Fibroblast of lung (primary cell): ENCODE measurements around the gene ATG4B. TPM values are rescaled to one million over a fixed set of nuclear protein-coding genes. Genes with fewer than 3 reads are reported as not detected.

ENCODE experiments used
- DNase-seq, 2 donors: peaks; one replicate each; pipeline versions ENCODE4 v3.0.0 to v3.0.0-alpha.2; 2010; ENCODE audit warnings: low read depth in 2 of 2
- H2AFZ ChIP-seq: 2 replicates; pipeline ENCODE4 v1.5.1; 2012; ENCODE audit warnings: low read length, control low read depth, inconsistent platforms
- H3K27ac ChIP-seq: 2 replicates; pipeline ENCODE4 v1.5.1; 2011; ENCODE audit warnings: low read length, control low read depth; ENCODE audit not compliant: insufficient read depth
- H3K27me3 ChIP-seq: 2 replicates; pipeline ENCODE4 v1.5.1; 2011; ENCODE audit warnings: mild to moderate bottlenecking, low read length; ENCODE audit not compliant: control insufficient read depth, insufficient read depth
- H3K36me3 ChIP-seq: 2 replicates; pipeline ENCODE4 v1.5.1; 2011; ENCODE audit warnings: low read length; ENCODE audit not compliant: control insufficient read depth, insufficient read depth
- H3K4me1 ChIP-seq: 2 replicates; pipeline ENCODE4 v1.5.1; 2011; ENCODE audit warnings: low read length; ENCODE audit not compliant: control insufficient read depth, insufficient read depth; ENCODE audit errors: extremely low read depth
- H3K4me2 ChIP-seq: 2 replicates; pipeline ENCODE4 v1.5.1; 2011; ENCODE audit warnings: low read length, control low read depth; ENCODE audit not compliant: insufficient read depth; ENCODE audit errors: extremely low read depth
- H3K4me3 ChIP-seq, 4 experiments: fragments of 200-600 bp in 1 of 4; sonication (generic) in 1 of 4; replicated peaks in 1 of 4; 2 replicates each; pipeline ENCODE4 v1.5.1; 2011 to 2016; ENCODE audit warnings: low read length in 4 of 4, low read depth in 3 of 4, mild to moderate bottlenecking in 3 of 4, control low read depth in 2 of 4, inconsistent platforms in 1 of 4, mixed read lengths in 1 of 4; ENCODE audit not compliant: insufficient read depth in 1 of 4; ENCODE audit errors: control extremely low read depth in 1 of 4
- H3K79me2 ChIP-seq: 2 replicates; pipeline ENCODE4 v1.5.1; 2012; ENCODE audit warnings: mild to moderate bottlenecking, low read length, inconsistent platforms; ENCODE audit not compliant: control insufficient read depth, insufficient read depth
- H3K9ac ChIP-seq: 2 replicates; pipeline ENCODE4 v1.5.1; 2011; ENCODE audit warnings: mild to moderate bottlenecking, low read length, control low read depth; ENCODE audit not compliant: insufficient read depth
- H3K9me3 ChIP-seq: 2 replicates; pipeline ENCODE4 v1.5.1; 2012; ENCODE audit warnings: low read depth, low read length; ENCODE audit not compliant: control insufficient read depth, insufficient read depth
- H4K20me1 ChIP-seq: 2 replicates; pipeline ENCODE4 v1.5.1; 2011; ENCODE audit warnings: low read length; ENCODE audit not compliant: control insufficient read depth, insufficient read depth; ENCODE audit errors: extremely low read depth
- CTCF ChIP-seq, 2 donors: IDR thresholded peaks in 1 of 2; conservative IDR thresholded peaks in 1 of 2; 1 replicate in 1 of 2; 2 replicates in 1 of 2; pipeline ENCODE4 v1.5.1; 2011 to 2012; ENCODE audit warnings: low read length in 2 of 2, control low read depth in 1 of 2, inconsistent platforms in 1 of 2, low read depth in 1 of 2, mild to moderate bottlenecking in 1 of 2
- EZH2 ChIP-seq: IDR thresholded peaks from 2 replicates; pipeline ENCODE4 v1.5.1; 2012; ENCODE audit warnings: low read length, control low read depth, mild to moderate bottlenecking; ENCODE audit errors: missing control alignments
- polyA plus RNA-seq, 2 donors: library from polyadenylated mRNA; depleted of rRNA in 1 of 2; stranded (reverse) in 1 of 2; unstranded in 1 of 2; fragments of >200 nt; gene quantifications; 2 replicates each; pipeline ENCODE4 v1.2.1, GENCODE V29; 2011 to 2012; ENCODE audit warnings: missing spikeins in 1 of 2
- total RNA-seq: library from RNA; depleted of rRNA; stranded (reverse); fragments of >200 nt; gene quantifications from 2 replicates; pipeline ENCODE4 v1.2.1, GENCODE V29; 2014

The ATG4B gene
- total and polyA plus RNA-seq, 2 donors (not counting 1 experiment from before 2014, with no cell fraction given): 45.1 to 76.2 TPM

GRCh38 chr2:241597561-241597960 lies 39.9 kb upstream of the ATG4B start:
- no peak for DNase-seq
- H3K4me1 ChIP-seq: no peaks in the 10 kb centered on the region

GRCh38 chr2:241598061-241598460 lies 39.4 kb upstream of the ATG4B start:
- Histone ChIP-seq H3K9me3 (no peaks in the 10 kb centered on the region), H3K4me2 (no peak overlapping the region), H3K36me3 (peaks cover 10% of the 10 kb centered on the region), H3K9ac (no peak overlapping the region), H3K79me2 (no peaks in the 10 kb centered on the region), H2AFZ (no peak overlapping the region), H4K20me1 (no peaks in the 10 kb centered on the region), H3K27me3 (no peaks in the 10 kb centered on the region), H3K4me3 (no peak overlapping the region), H3K27ac (no peak overlapping the region), H3K4me1 (no peaks in the 10 kb centered on the region)
- no peak for TF ChIP-seq CTCF (conservative IDR thresholded peaks at IDR 0.05 in 1 of 2, IDR thresholded peaks at IDR 0.05 in 1 of 2; ENCODE audit: low read depth in 1 of 2, low read length in 2 of 2)
- TF ChIP-seq EZH2: no peak
- DNase-seq: no peak

More at GRCh38 chr2:241597561-241597960, 39.9 kb upstream of the ATG4B start:
- H3K27me3 ChIP-seq: no peaks in the 10 kb centered on the region
- peaks cover 7% of the 10 kb centered on the region for H3K36me3 ChIP-seq
- no peak overlapping the region for H3K27ac ChIP-seq
- TF ChIP-seq EZH2 (no peak), CTCF (conservative IDR thresholded peaks at IDR 0.05 in 1 of 2, IDR thresholded peaks at IDR 0.05 in 1 of 2; ENCODE audit: low read depth in 1 of 2, low read length in 2 of 2) (no peak)
- no peak overlapping the region for H2AFZ ChIP-seq
- no peak overlapping the region for H3K9ac ChIP-seq
- H4K20me1 ChIP-seq: no peaks in the 10 kb centered on the region
- H3K79me2 ChIP-seq: no peaks in the 10 kb centered on the region
- no peaks in the 10 kb centered on the region for H3K9me3 ChIP-seq
- H3K4me2 ChIP-seq: no peak overlapping the region
- no peak overlapping the region for H3K4me3 ChIP-seq

GRCh38 chr2:241598487-241598886 lies 39.0 kb upstream of the ATG4B start:
- H3K4me3 ChIP-seq: no peak overlapping the region
- no peaks in the 10 kb centered on the region for H3K9me3 ChIP-seq
- no peak overlapping the region for H3K9ac ChIP-seq
- H3K79me2 ChIP-seq: no peaks in the 10 kb centered on the region
- H3K4me2 ChIP-seq: no peak overlapping the region
- H3K27ac ChIP-seq: no peak overlapping the region
- no peak overlapping the region for H2AFZ ChIP-seq
- no peak for DNase-seq
- H3K27me3 ChIP-seq: no peaks in the 10 kb centered on the region
- no peaks in the 10 kb centered on the region for H3K4me1 ChIP-seq
- peaks cover 10% of the 10 kb centered on the region for H3K36me3 ChIP-seq
- no peaks in the 10 kb centered on the region for H4K20me1 ChIP-seq
- TF ChIP-seq CTCF (conservative IDR thresholded peaks at IDR 0.05 in 1 of 2, IDR thresholded peaks at IDR 0.05 in 1 of 2; ENCODE audit: low read depth in 1 of 2, low read length in 2 of 2) (peak in 1 of 2 donors; percentile 14), EZH2 (no peak)
